ENCODE results near the gene WDR89. TPM values are rescaled to one million over a fixed set of nuclear protein-coding genes. Genes with fewer than 3 reads are reported as not detected.
"Not testable (repeated sequence)": the region's sequence is repeated elsewhere in the genome, so short reads cannot be mapped to it uniquely, and the experiment has no call there.

The WDR89 gene
- total RNA-seq, 1 donor from 2014 or later: 15.3 TPM

GRCh38 chr14:63663428-63664341 lies 22.0 kb upstream of the WDR89 start:
- H3K9me3 Mint-ChIP-seq (ENCODE audit: unreplicated experiment): no peaks in the 10 kb centered on the region
- H3K36me3 Mint-ChIP-seq (ENCODE audit: low read depth, unreplicated experiment): peaks cover 4% of the 10 kb centered on the region
- DNase-seq (ENCODE audit: low spot score): no peak
- TF ChIP-seq, protein P1, sequence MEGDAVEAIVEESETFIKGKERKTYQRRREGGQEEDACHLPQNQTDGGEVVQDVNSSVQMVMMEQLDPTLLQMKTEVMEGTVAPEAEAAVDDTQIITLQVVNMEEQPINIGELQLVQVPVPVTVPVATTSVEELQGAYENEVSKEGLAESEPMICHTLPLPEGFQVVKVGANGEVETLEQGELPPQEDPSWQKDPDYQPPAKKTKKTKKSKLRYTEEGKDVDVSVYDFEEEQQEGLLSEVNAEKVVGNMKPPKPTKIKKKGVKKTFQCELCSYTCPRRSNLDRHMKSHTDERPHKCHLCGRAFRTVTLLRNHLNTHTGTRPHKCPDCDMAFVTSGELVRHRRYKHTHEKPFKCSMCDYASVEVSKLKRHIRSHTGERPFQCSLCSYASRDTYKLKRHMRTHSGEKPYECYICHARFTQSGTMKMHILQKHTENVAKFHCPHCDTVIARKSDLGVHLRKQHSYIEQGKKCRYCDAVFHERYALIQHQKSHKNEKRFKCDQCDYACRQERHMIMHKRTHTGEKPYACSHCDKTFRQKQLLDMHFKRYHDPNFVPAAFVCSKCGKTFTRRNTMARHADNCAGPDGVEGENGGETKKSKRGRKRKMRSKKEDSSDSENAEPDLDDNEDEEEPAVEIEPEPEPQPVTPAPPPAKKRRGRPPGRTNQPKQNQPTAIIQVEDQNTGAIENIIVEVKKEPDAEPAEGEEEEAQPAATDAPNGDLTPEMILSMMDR (IDR thresholded peaks at IDR 0.05; ENCODE audit: unreplicated experiment): no peak
- H3K4me3 Mint-ChIP-seq (ENCODE audit: unreplicated experiment): no peak overlapping the region
- H3K27me3 Mint-ChIP-seq (ENCODE audit: unreplicated experiment): no peaks in the 10 kb centered on the region
- H3K4me1 Mint-ChIP-seq (ENCODE audit: unreplicated experiment): no peaks in the 10 kb centered on the region
- H3K27ac Mint-ChIP-seq (ENCODE audit: unreplicated experiment): no peak overlapping the region

- no peak overlapping the region for H3K27ac Mint-ChIP-seq (ENCODE audit: unreplicated experiment)
- no peak overlapping the region for H3K4me3 Mint-ChIP-seq (ENCODE audit: unreplicated experiment)
- peaks cover 4% of the 10 kb centered on the region for H3K36me3 Mint-ChIP-seq (ENCODE audit: low read depth, unreplicated experiment)
- TF ChIP-seq, protein P1 (IDR thresholded peaks at IDR 0.05; ENCODE audit: unreplicated experiment): no peak
- no peak for DNase-seq (ENCODE audit: low spot score)
- H3K9me3 Mint-ChIP-seq (ENCODE audit: unreplicated experiment): no peaks in the 10 kb centered on the region
- no peaks in the 10 kb centered on the region for H3K27me3 Mint-ChIP-seq (ENCODE audit: unreplicated experiment)
- H3K4me1 Mint-ChIP-seq (ENCODE audit: unreplicated experiment): no peaks in the 10 kb centered on the region
Measured at GRCh38 chr14:63662776-63663175, 21.1 kb upstream of the WDR89 start.

DNA sequence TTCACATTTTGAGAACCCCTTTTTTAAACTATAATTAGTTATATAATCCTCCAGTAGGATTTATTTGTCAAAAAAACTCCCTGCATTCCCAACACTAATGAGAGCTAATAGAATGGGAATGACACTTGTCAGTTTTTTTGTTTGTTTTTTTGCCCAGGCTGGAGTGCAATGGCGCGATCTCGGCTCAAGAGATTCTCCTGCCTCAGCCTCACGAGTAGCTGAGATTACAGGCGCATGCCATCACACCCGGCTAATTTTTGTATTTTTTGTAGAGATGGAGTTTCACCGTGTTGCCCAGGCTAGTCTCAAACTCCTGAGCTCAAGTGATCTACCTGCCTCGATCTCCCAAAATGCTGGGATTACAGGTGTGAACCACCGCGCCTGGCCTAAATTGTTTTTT lies 20.2 kb upstream of the WDR89 start:
- H3K4me3 Mint-ChIP-seq (ENCODE audit: unreplicated experiment); H3K27ac Mint-ChIP-seq (ENCODE audit: unreplicated experiment); H3K9me3 Mint-ChIP-seq (ENCODE audit: unreplicated experiment); H3K27me3 Mint-ChIP-seq (ENCODE audit: unreplicated experiment); H3K36me3 Mint-ChIP-seq (ENCODE audit: low read depth, unreplicated experiment); H3K4me1 Mint-ChIP-seq (ENCODE audit: unreplicated experiment); DNase-seq (ENCODE audit: low spot score): not testable (repeated sequence)

GRCh38 chr14:63659726-63660125 lies 18.1 kb upstream of the WDR89 start:
- TF ChIP-seq, protein P1 (IDR thresholded peaks at IDR 0.05; ENCODE audit: unreplicated experiment): no peak
- H3K27me3 Mint-ChIP-seq (ENCODE audit: unreplicated experiment): no peaks in the 10 kb centered on the region
- peaks cover 4% of the 10 kb centered on the region for H3K36me3 Mint-ChIP-seq (ENCODE audit: low read depth, unreplicated experiment)
- no peak overlapping the region for H3K27ac Mint-ChIP-seq (ENCODE audit: unreplicated experiment)
- H3K4me1 Mint-ChIP-seq (ENCODE audit: unreplicated experiment): peaks cover 12% of the 10 kb centered on the region
- no peak overlapping the region for H3K4me3 Mint-ChIP-seq (ENCODE audit: unreplicated experiment)
- no peaks in the 10 kb centered on the region for H3K9me3 Mint-ChIP-seq (ENCODE audit: unreplicated experiment)
- no peak for DNase-seq (ENCODE audit: low spot score)

- Mint-ChIP-seq H3K27me3 (ENCODE audit: unreplicated experiment) (no peaks in the 10 kb centered on the region), H3K36me3 (ENCODE audit: low read depth, unreplicated experiment) (no peaks in the 10 kb centered on the region), H3K9me3 (ENCODE audit: unreplicated experiment) (no peaks in the 10 kb centered on the region), H3K4me1 (ENCODE audit: unreplicated experiment) (peaks cover 12% of the 10 kb centered on the region), H3K4me3 (ENCODE audit: unreplicated experiment) (no peak overlapping the region), H3K27ac (ENCODE audit: unreplicated experiment) (no peak overlapping the region)
- TF ChIP-seq, protein P1 (IDR thresholded peaks at IDR 0.05; ENCODE audit: unreplicated experiment): no peak
- DNase-seq (ENCODE audit: low spot score): no peak
Measured at GRCh38 chr14:63656194-63656593, 14.5 kb upstream of the WDR89 start.
